ENCODE data around the gene ZBTB24.

The ZBTB24 gene

DNA sequence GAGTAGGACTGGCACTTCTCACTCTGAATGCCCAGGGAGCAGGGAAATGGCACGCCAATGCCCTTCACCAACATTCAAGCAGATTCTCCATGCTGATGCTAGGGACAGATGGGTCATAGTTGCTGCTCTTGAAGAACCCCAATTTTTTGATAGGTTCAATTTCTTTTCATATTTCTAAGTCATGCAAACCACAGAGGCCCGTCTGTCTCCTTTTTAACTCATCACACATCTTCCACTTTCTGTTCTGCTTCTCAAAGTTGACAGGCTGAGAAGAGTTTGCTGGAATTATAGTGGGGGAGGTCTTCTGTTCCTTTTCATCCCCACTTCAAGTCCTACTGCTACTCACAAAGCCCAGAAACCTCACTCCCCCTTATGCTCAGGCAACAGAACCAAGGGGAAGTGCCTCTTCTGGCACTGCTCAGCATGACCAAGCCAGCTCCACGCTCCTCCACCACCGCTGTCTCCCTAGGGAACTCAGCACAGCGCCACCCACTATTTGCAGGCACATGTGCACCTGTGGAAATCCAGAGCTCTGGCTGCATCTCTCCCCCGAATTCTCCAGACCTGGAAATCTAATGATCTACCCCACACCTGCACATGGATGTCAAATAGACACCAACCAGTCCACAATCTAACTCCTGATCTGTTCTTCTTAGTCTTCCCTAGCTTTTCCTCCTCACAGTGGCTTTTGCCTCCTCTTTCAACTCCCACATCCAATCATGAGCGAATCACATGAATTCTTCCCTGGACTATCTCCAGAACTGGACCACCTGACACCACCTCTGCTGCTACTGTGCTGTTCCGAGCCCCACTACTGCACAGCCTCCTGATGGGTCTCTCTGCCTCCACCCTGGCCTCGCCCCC lies 10.7 kb downstream of the ZBTB24 start:
- TF ChIP-seq, protein P1, sequence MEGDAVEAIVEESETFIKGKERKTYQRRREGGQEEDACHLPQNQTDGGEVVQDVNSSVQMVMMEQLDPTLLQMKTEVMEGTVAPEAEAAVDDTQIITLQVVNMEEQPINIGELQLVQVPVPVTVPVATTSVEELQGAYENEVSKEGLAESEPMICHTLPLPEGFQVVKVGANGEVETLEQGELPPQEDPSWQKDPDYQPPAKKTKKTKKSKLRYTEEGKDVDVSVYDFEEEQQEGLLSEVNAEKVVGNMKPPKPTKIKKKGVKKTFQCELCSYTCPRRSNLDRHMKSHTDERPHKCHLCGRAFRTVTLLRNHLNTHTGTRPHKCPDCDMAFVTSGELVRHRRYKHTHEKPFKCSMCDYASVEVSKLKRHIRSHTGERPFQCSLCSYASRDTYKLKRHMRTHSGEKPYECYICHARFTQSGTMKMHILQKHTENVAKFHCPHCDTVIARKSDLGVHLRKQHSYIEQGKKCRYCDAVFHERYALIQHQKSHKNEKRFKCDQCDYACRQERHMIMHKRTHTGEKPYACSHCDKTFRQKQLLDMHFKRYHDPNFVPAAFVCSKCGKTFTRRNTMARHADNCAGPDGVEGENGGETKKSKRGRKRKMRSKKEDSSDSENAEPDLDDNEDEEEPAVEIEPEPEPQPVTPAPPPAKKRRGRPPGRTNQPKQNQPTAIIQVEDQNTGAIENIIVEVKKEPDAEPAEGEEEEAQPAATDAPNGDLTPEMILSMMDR (IDR thresholded peaks at IDR 0.05; ENCODE audit: borderline replicate concordance, extremely low read depth, low read length, poor library complexity, severe bottlenecking), result no peak
- no peak for TF ChIP-seq EZH2 (IDR thresholded peaks at IDR 0.05; ENCODE audit: borderline replicate concordance, low read depth, low read length, severe bottlenecking)
- DNase-seq (no peak), ATAC-seq (ENCODE audit: insufficient read depth, low read depth) (no peak)
- H3K4me1 ChIP-seq (ENCODE audit: insufficient read depth, low read length), result peaks cover 12% of the 10 kb centered on the region
- no peak overlapping the region for H3K4me3 ChIP-seq (ENCODE audit: low read depth in 1 of 2, low read length in 2 of 2)
- no peaks in the 10 kb centered on the region for H3K9me3 ChIP-seq (ENCODE audit: insufficient read depth, low read length, severe bottlenecking)
- H2AFZ ChIP-seq (ENCODE audit: low read depth, low read length), result no peak overlapping the region
- H3K27ac ChIP-seq (ENCODE audit: low read length), result no peak overlapping the region; the same call in 1 of the 2 replicates
- H3K4me2 ChIP-seq (ENCODE audit: insufficient read depth, low read length), result no peak overlapping the region
- peaks cover 47% of the 10 kb centered on the region for H4K20me1 ChIP-seq (ENCODE audit: insufficient read depth, low read length)
- H3K27me3 ChIP-seq (ENCODE audit: insufficient read depth, low read length, poor library complexity), result no peaks in the 10 kb centered on the region
- H3K36me3 ChIP-seq (ENCODE audit: insufficient read depth, low read length), result peaks cover 98% of the 10 kb centered on the region
- no peak overlapping the region for H3K9ac ChIP-seq (ENCODE audit: low read depth, low read length)
- peaks cover 47% of the 10 kb centered on the region for H3K79me2 ChIP-seq (ENCODE audit: insufficient read depth, low read length)

DNA sequence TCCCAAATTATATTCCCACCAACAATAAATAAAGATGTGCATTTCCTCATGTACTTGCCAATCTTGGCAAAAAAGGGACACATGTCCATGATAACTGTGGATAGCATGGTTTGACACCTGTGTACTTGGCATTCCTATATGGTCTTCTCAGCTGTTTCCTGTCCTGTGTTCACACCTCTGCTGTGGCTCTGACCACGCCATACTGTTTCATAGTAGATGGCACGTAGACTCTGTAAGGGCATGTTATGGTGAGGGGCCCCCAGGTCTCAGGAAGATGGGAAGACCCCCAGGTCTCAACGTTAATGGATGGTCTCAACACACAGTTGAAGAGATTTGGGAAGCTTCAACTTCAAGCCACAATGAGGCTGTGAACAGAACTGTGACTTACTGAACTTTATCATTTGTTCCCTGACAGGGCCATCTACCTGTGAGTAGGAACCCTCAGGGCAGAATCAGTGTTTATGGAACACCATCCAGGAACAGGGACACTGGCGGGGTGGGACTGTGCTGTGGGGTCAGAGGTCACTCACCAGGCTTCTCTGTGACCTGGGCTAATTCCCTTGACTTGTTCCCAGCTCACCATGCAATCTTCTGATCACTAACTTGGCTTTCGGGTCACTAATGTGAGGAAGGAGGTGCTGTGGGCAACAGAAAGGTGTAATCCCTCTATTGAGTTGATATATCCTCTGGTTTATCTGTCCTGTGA lies 11.8 kb downstream of the ZBTB24 start:
- Histone ChIP-seq H3K27me3 (ENCODE audit: insufficient read depth, low read length, poor library complexity) (no peaks in the 10 kb centered on the region), H2AFZ (ENCODE audit: low read depth, low read length) (no peak overlapping the region), H3K4me2 (ENCODE audit: insufficient read depth, low read length) (no peak overlapping the region), H3K9me3 (ENCODE audit: insufficient read depth, low read length, severe bottlenecking) (no peaks in the 10 kb centered on the region), H3K4me3 (ENCODE audit: low read depth in 1 of 2, low read length in 2 of 2) (no peak overlapping the region), H3K4me1 (ENCODE audit: insufficient read depth, low read length) (peaks cover 1% of the 10 kb centered on the region), H3K9ac (ENCODE audit: low read depth, low read length) (no peak overlapping the region), H3K27ac (ENCODE audit: low read length) (no peak overlapping the region), H3K79me2 (ENCODE audit: insufficient read depth, low read length) (peaks cover 36% of the 10 kb centered on the region), H3K36me3 (ENCODE audit: insufficient read depth, low read length) (peaks cover 98% of the 10 kb centered on the region), H4K20me1 (ENCODE audit: insufficient read depth, low read length) (peaks cover 37% of the 10 kb centered on the region)
- DNase-seq, result no peak
- no peak for ATAC-seq (ENCODE audit: insufficient read depth, low read depth)
- TF ChIP-seq EZH2 (IDR thresholded peaks at IDR 0.05; ENCODE audit: borderline replicate concordance, low read depth, low read length, severe bottlenecking), result no peak
- TF ChIP-seq, protein P1 (IDR thresholded peaks at IDR 0.05; ENCODE audit: borderline replicate concordance, extremely low read depth, low read length, poor library complexity, severe bottlenecking), result no peak

DNA sequence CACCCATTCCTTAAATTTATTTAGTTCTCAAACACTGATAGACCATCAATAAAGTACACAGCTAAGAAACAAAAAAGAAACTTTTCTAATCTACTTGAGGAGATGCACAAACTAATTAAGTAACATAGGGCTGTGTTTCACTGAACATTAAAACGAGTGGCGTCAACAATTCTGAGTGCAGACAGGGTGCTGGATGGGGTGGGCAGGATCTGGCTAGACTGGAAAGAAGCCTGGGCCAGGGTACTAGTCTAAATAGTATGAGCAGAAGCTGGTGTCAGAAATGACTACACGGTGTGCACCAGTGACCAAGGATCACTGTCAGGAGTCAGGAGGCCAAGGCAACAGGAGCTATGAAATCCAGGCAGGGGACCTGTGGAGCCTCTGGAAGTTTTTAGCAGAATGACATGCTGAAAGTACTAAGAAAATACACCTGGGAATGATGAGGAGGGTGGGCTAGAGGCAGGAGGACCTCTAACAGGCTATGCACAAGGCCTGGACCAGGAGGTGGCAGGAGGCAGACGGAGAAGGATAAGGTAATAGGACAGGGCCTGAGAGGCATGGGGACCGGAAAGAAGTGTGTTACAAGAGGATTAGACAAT lies 13.3 kb downstream of the ZBTB24 start:
- Histone ChIP-seq H3K79me2 (ENCODE audit: insufficient read depth, low read length) (peaks cover 29% of the 10 kb centered on the region; the same call in 1 of the 2 replicates), H3K4me2 (ENCODE audit: insufficient read depth, low read length) (no peak overlapping the region), H3K9ac (ENCODE audit: low read depth, low read length) (no peak overlapping the region), H3K27ac (ENCODE audit: low read length) (no peak overlapping the region), H3K36me3 (ENCODE audit: insufficient read depth, low read length) (peaks cover 98% of the 10 kb centered on the region), H3K27me3 (ENCODE audit: insufficient read depth, low read length, poor library complexity) (no peaks in the 10 kb centered on the region), H4K20me1 (ENCODE audit: insufficient read depth, low read length) (peaks cover 35% of the 10 kb centered on the region), H3K4me1 (ENCODE audit: insufficient read depth, low read length) (no peaks in the 10 kb centered on the region), H3K9me3 (ENCODE audit: insufficient read depth, low read length, severe bottlenecking) (no peaks in the 10 kb centered on the region), H3K4me3 (ENCODE audit: low read depth in 1 of 2, low read length in 2 of 2) (no peak overlapping the region), H2AFZ (ENCODE audit: low read depth, low read length) (no peak overlapping the region)
- DNase-seq (no peak), ATAC-seq (ENCODE audit: insufficient read depth, low read depth) (no peak)
- no peak for TF ChIP-seq EZH2 (IDR thresholded peaks at IDR 0.05; ENCODE audit: borderline replicate concordance, low read depth, low read length, severe bottlenecking)
- TF ChIP-seq, protein P1 (IDR thresholded peaks at IDR 0.05; ENCODE audit: borderline replicate concordance, extremely low read depth, low read length, poor library complexity, severe bottlenecking), result no peak
